GM21723 (cell line): ENCODE data around the gene CYBC1.
A peak's percentile ranks its signal among the peaks of the same experiment; 100 is the strongest.
"Not testable (repeated sequence)": the region's sequence is repeated elsewhere in the genome, so short reads cannot be mapped to it uniquely, and the experiment has no call there.

Source experiments
- ATAC-seq: cut with Tn5 transposase; IDR thresholded peaks from one replicate; pipeline ENCODE4 v1.9.1; 2021; ENCODE audit warnings: mild to moderate bottlenecking, moderate library complexity; ENCODE audit not compliant: unreplicated experiment

Gene CYBC1

DNA sequence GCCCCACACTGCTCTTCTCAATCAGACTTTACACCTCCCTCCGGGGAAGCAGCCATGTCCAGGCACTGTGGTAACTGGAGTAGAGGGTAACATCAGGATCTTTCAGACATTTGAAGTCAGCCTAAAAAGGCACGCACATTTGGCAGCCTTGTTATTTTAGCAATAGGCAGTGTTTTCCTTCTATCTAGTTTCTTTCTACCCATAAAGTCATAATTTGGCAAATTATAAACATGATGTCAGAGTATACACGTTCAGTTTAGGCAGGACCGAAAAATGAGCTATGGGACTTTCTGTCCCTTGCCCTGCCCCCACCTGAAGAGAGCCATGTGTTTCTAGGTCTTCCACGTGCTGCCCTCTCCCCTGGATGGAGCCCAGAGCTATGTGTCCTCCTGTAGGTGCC lies 29.1 kb upstream of the CYBC1 start:
- ATAC-seq = no peak

DNA sequence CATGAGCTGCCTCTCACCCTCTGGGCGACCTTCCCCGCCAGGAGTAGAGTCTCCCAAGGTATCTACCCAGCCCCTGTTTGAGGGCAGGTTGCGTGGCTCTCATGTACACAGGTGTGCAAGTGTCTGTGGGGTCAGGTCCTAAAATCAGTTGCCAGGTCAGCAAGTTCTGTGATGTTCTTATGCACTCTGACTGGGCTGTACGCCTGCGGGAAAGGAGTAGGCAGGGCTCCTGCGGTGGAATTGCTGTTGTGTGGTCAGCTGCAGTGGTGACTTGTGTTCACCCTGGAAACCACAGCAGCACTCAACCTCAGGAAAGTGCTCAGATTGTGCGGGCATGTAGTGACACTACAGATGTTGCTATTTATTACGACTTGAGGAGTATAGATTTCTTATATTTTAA lies 27.4 kb upstream of the CYBC1 start:
- ATAC-seq = no peak

DNA sequence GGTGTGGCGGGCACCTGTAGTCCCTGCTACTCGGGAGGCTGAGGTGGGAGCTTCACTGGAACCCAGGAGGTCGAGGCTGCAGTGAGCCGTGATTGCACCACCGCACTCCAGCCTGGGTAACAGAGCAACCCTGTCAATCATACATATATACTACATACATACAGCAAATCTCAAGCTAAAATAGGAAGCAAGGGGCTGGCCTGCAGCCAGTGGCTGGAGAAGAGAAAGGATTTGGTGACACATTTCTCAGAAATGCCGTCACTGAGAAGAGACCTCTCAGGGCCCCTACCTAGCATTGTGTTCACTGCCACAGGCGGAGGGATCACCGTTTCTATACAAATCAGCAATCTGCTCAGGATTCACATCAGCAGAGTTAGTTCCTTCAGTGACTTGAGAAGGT lies 24.9 kb upstream of the CYBC1 start:
- no peak for ATAC-seq

DNA sequence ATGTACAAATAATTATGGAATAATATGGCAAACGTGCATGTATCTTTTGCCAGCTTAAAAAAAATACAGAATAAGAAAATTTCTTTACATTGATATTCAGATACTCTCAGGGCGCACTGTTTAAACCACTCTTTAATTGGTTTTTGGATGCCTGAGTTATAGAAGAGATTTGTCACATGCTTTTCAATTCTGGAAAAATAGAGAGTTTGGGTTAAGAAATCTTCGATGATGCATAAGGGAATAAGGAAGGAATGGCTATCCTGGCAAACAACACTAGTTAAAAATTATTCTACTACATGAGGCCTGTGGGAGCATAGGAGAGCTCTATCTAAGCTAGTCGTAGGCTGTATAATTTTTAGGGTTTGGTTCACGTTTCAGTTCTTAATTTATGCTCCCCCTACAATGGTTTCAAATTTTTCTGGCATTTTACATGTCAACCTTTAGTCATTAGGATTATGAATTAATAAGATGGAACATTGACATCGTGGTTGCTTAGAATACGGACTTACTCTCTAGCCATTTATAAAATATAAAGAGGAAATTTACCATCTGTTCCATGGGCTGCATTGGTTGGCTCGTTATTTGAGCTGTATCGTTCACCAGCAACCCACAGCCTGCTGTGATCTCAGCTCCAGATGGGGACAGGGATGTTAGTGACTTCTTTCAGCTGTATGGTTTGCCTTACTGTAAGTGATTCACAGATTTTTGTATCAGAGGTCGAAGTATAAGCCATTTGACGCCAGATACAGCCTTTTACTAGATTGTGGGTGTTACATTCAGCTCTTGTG lies 23.9 kb upstream of the CYBC1 start:
- no peak for ATAC-seq

DNA sequence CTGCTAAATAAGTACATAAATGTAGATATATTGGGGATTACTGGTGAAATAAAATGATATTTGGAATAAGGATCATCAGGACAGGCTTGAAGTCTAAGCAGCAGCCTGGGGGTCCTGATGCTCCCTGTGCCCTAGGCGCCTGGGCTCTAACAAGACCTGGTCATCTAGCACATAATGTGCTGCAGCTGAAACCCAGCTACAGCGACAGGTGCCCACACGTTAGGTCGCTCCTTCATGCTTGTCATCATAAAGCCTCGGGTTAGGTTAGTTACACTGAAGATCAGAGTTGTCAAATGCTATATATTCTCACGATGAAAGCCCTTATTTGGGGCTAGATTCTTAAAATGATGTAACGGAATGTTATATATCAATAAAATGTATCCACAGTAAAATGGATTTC lies 19.5 kb upstream of the CYBC1 start:
- ATAC-seq = no peak

DNA sequence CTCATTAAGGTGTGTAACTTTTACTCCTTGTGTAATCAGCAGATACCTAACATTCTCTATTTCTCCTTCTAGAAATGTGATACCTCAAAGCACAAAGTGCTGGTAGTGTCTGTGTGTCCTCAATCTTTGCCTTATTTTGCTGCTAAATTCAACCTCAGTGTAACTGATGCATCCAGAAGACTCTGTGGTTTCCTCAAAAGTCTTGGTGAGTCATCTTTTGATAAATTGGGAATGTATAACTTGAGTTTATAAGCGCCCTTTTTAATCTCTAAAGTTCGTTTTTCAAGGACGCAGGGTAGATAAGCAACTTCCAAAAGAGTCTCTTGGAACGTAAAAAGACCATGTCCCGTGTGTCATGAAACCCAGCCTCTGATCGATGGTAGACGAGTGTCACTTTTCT lies 18.1 kb upstream of the CYBC1 start:
- no peak for ATAC-seq

DNA sequence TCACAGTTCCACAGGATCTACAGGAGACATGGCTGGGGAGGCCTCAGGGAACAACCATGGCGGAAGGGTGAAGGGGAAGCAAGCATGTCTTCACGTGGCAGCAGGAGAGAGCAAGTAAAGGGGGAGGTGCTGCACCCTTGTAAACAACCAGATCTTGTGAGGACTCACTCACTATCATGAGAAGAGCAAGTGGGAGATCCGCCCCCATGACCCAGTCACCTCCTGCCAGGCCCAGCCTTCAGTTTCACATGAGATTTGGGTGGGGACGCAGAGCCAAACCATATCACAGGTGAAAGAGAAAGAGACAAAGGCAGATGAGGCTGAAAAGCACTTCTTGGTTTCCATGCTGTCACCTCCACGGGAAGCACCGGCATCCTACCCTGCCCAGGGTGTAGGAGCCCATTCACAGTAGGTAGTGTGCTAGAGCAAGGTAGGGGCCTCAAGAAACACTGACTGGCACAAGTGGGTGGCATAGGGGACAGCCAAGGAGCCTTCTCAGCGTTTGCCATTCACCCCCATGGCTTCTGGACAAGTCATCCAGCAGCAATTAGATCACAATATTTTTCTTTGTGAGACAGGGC lies 14.6 kb upstream of the CYBC1 start:
- ATAC-seq = no peak

DNA sequence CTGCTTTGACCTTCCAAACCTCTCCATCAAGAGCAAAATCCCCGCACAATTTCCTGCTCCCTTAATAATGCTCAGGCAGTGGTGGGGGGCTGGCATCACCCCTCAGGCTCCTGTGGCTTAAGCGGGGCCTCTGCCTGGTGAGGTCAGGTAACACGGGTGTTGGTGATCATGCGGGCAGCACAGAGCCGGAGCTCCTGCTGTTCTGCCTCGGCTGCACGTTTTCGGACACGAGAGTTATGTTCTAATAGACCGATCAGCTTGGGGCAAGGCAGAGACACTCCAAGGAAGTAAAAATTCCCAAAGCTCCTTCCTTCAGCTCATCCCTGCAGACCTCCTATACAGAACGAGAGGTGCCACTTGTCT lies 14.0 kb upstream of the CYBC1 start:
- no peak for ATAC-seq

DNA sequence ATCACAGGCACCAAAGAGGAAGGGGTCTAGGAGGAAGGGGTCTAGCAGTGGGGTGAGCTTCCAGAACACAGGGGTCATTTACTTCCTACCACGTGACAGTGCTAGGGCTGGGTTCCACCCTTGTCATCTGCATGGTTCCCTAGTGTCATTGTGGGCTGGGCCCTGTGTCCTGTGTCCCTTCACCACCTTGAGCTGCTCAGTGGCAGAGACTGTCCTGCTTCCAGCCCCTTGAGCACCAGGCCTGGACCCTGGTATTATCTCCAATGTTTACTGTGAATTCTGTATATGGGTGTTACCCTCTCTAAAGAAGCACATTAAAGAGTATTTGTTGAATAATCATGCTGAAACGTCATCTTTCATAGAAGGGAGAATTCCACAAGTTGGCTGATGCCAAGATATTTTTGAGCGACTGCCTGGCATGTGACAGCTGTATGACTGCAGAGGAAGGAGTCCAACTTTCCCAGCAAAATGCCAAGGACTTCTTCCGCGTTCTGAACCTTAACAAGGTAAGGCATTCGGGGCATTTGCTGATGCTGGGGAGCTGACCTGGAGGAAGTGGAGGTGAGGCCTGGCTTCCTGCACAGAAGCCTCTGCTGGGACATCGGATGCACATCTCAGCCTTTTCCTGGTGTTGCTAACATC lies 13.5 kb upstream of the CYBC1 start:
- no peak for ATAC-seq

DNA sequence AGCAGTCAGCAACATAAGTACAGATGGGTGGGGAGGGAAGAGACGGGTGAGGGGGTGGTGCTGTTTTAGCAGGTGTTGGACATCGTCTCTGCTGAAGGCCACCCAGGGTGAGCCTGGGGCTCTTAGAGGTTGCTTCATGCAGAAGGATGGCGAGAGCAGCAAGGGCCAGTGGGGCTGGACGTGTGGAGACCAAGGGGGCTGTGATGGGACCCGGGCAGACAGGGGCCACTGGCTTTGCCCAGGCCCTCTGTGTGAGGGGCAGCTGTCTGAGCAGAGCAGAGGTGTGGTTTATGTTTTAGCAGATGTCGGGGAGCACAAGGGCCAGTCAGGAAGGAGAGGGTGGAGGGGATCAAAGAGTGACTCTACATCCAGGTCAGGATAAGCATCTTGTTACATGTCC lies 12.8 kb upstream of the CYBC1 start:
- no peak for ATAC-seq

DNA sequence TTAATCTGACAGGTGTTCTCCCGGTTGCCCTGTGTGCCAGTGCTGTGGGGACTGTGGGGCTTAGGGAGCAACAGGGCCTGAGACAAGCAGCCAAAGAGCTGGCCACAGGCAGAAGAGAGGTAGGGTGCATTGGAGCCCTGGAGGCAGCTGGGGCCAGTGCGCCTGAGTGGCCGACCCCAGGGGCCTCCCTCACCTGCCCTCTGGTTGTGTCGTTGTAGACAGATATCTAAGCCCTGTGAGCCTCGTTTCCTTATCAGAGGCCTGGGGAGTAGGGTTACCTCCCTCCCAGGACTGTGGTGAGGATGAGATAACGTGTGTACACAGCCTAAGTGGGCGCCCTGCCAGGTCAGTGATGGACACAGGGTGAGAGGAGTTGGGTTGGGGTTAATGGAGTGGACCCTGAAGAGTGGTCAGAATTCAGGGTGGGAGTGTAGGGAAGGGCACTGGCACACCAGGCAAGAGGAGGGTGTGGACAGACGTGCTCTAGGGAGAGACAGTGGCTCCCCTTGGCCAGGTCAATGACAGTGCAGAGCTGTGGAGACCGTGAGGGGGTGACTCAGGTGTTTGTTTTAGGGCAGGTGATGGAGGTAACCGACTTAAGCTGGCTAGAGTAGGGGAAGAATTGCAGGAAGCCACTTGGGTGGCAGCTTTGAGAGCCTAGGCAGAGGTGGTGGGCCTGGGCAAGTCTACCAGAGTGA lies 11.4 kb upstream of the CYBC1 start:
- ATAC-seq = no peak

DNA sequence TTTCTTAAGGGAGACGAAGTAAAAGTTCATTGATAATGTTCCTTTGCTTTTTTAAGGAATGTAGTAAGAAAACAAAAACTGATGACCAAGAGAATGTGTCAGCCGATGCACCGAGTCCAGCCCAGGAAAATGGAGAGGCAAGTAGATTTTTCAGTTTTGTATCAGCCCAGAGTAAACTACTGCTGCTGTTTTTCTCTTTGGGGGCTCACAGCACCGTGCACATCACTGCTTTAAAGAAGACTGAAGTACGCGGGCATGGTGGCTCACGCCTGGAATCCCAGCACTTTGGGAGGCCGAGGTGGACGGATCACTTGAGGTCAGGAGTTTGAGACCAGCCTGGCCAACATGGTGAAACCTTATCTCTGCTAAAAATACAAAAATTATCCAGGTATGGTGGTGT lies 9.4 kb upstream of the CYBC1 start:
- not testable (repeated sequence) for ATAC-seq

DNA sequence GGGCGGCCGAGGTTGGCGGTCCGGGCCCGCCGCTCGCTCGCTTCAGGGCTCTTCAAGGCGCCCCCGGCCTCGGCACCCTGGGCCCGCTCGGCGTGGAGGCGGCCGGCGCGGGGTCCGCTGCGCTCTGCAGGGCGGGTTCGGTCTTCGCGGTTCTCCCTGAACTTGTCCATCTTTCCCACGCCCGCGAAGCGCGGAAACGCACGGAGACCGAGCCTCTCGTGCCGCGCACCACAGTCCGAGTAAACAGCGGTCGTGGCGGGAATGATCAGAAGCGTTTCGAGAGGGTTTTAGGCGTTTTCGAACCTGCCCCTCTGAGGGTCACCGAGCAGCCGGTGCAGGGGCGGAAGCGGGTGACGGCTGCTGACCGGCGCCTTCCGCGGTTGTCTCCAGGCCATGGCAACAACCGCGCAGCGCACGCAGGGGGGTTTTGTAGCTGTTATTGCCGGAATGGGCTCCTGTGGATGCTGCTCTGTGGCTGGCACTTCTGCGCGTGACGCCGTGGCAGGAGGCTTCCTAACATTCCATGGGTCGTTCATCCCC lies 8.4 kb upstream of the CYBC1 start:
- peak; percentile 11 for ATAC-seq

DNA sequence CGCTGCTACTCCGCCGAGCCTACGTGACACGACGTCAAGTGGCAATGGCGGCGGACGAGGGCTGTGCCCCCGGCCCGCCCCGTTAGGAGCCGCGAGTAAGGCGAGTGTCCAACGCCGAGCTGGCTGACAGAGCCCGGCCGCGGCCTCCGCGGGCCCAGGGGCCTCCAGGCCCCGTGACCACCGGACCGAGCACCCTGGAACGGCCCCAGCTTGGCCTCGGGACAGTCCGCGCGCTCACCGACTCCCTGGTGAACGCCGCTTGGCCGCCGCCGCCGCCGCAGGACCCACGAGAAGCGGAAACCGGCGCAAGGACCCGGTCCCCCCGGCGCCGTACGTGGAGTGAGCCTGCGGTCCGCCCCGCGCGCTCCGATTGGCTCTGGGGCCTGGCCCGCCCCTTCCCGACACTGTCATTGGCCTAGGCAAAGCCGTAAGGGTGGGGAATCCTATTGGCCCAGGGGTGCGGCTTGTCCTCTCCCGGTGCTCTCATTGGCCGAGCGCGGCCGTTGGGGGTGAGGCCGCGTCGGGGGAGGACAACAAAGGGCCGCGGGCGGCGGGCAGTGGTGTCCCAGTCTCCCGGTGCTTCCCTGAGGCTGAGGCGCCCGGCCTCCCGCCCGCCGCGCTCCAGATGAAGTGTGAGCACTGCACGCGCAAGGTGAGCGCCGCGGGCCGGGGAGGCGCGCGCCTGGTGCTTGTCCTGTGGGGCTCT lies 7.8 kb upstream of the CYBC1 start, which contains the start of gene NARF:
Gene NARF (plus strand): TSS at position 563 of the 706 bp plus-strand sequence. CDS start 63 bp downstream, at position 626.
- ATAC-seq = peak; percentile 87

DNA sequence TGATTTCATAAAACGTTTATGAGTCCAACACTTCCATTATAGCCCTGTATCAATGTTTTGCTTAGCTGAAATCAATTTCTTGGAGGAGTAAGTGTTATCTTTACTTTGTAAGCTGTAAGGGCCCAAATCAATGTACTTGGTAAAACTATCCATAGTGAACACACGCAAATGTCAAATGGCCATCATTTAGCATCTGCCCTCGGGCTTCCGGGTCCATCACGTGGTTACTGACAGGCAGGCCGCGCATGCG lies 7.3 kb upstream of the CYBC1 start:
- ATAC-seq = no peak

DNA sequence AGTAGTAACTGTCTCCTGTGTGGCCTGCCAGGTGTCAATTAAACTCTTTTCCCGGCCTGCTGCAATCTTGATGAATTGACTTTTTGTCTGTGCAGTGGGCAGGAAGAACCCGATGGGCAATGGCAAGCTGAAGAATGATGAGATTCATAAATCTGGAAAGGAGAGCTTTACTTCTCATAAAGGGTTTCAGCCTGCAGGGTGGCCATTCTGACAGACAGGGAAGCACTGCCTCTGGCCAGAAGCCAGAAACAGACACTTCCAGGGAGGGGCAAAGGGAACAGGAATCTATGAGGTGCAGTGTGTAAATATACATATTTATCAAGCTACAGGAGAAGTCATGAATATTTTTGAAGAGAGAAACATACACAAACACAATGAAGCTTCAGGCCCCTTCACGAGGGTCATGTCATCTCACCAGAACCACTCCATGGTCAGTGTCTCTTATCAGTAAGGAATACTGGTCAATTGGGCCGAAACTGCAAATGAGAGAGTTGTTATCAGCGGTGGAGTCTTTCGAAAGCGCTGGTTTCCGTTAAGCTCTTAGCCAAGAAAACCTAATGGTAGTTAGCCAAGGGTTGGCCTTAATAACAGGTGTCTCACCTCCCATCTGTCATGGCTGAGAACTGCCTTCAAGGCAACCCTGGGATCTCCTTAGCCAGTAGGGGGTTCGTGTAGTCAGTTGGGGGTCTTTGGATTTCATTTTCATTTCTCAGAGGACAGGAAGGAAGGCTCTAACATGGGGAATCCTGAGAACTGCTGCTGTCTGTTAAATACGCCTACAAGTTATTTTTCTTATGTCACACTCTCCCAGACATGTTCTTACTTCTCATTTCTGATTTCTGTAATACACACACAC lies 6.7 kb upstream of the CYBC1 start:
- no peak for ATAC-seq

DNA sequence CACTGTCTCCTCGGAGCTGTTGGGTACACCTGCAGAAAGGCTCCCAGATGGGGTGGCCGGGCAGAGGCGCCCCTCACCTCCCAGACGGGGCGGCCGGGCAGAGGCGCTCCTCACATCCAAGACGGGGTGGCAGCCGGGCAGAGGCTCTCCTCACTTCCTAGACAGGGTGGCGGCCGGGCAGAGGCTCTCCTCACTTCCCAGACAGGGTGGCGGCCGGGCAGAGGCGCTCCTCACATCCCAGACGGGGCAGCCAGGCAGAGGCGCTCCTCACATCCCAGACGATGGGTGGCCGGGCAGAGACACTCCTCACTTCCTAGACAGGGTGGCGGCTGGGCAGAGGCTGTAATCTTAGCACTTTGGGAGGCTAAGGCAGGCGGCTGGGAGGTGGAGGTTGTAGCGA lies 3.2 kb upstream of the CYBC1 start:
- ATAC-seq = not testable (repeated sequence)

DNA sequence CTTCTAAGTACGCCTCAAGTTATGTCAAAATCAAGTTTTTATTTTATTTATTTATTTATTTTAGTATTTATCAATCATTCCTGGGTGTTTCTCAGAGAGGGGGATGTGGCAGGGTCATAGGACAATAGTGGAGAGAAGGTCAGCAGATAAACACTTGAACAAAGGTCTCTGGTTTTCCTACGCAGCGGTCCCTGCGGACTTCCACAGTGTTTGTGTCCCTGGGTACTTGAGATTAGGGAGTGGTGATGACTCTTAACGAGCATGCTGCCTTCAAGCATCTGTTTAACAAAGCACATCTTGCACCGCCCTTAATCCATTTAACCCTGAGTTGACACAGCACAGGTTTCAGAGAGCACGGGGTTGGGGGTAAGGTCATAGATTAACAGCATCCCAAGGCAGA lies 2.6 kb upstream of the CYBC1 start:
- not testable (repeated sequence) for ATAC-seq

DNA sequence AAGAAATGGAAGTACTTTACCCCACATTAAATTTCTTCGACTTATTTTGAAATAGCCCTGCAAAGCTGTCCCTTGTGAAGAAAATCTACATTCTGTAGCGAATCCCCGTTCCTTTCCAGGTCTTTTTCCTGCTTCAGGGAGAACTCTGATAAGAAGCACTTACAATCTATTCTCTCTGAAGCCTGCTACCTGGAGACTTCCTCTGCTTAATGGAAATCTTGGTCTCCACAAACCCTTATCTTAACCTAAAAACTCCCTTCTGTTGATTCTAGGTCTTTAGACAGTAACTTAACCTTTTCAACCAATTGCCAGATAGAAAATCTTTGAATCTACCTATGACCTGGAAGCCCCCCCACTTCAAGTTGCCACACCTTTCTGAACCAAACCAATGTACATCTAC lies 1.6 kb upstream of the CYBC1 start:
- no peak for ATAC-seq

DNA sequence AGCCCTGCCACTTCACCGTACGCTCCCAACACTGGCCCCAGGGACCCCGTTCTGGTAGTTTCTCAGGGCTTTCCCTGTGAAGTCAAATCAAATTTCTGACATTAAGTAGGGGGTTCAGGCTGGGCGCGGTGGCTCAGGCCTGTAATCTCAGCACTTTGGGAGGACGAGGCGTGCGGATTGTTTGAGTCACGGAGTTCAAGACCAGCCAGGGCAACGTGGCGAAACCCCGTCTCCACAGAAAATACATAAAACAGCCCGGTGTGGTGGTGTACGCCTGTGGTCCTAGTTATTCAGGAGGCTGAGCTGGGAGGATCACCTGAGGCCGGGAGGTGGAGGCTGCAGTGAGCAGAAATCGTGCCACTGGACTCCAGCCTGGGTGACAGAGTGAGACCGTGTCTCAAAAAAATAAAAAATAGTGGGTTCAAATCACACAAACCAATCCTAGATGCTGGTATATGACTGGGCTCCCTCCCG lies 632 bp downstream of the CYBC1 start:
- peak; percentile 3 for ATAC-seq
